Measurements from ENCODE around the gene ATP23.

ATP23 gene

GRCh38 chr12:57941165-57941894 is at the start of gene ATP23:
TSS of gene ATP23 (plus strand) at chr12:57941567. CDS start at chr12:57941702, 135 bp downstream.
- DNase-seq (ENCODE audit: low read depth) = peak; percentile 91

- DNase-seq (ENCODE audit: low read depth) = no peak
Observed at GRCh38 chr12:57892232-57892972, 49.0 kb upstream of the ATP23 start.

GRCh38 chr12:57893431-57894353 is 47.7 kb upstream of the ATP23 start:
- peak; percentile 92 for DNase-seq (ENCODE audit: low read depth)

GRCh38 chr12:57894399-57895292 is 46.7 kb upstream of the ATP23 start:
- DNase-seq (ENCODE audit: low read depth) = no peak

GRCh38 chr12:57895389-57896114 is 45.8 kb upstream of the ATP23 start:
- DNase-seq (ENCODE audit: low read depth) = peak; percentile 46

GRCh38 chr12:57896115-57896433 is 45.3 kb upstream of the ATP23 start:
- DNase-seq (ENCODE audit: low read depth) = peak; percentile 37

GRCh38 chr12:57896434-57897201 is 44.7 kb upstream of the ATP23 start:
- DNase-seq (ENCODE audit: low read depth) = peak; percentile 76

GRCh38 chr12:57897286-57897974 is 43.9 kb upstream of the ATP23 start:
- DNase-seq (ENCODE audit: low read depth) = no peak

GRCh38 chr12:57898308-57898970 is 42.9 kb upstream of the ATP23 start:
- DNase-seq (ENCODE audit: low read depth) = no peak

GRCh38 chr12:57899010-57899662 is 42.2 kb upstream of the ATP23 start:
- peak; percentile 78 for DNase-seq (ENCODE audit: low read depth)

- peak; percentile 44 for DNase-seq (ENCODE audit: low read depth)
Observed at GRCh38 chr12:57902478-57902969, 38.8 kb upstream of the ATP23 start.

GRCh38 chr12:57904426-57904825 is 36.9 kb upstream of the ATP23 start:
- no peak for DNase-seq (ENCODE audit: low read depth)

GRCh38 chr12:57904848-57905811 is 36.2 kb upstream of the ATP23 start:
- DNase-seq (ENCODE audit: low read depth) = peak; percentile 90

GRCh38 chr12:57905812-57906475 is 35.4 kb upstream of the ATP23 start:
- DNase-seq (ENCODE audit: low read depth) = no peak

GRCh38 chr12:57906821-57907220 is 34.5 kb upstream of the ATP23 start:
- DNase-seq (ENCODE audit: low read depth) = no peak

- peak; percentile 37 for DNase-seq (ENCODE audit: low read depth)
Observed at GRCh38 chr12:57907281-57907680, 34.1 kb upstream of the ATP23 start.
